GM12878 (cell line): Measurements from ENCODE around the gene DACT3. TPM values are rescaled to one million over a fixed set of nuclear protein-coding genes. Genes with fewer than 3 reads are reported as not detected.

Experiments used
- EP300 ChIP-seq, 2 experiments: fragments of 150-350 bp in 1 of 2; IDR thresholded peaks; 2 replicates each; pipeline ENCODE4 v1.6.1; 2011 to 2012; ENCODE audit warnings: low read depth in 2 of 2, low read length in 2 of 2, borderline replicate concordance in 1 of 2, improper control_type of control experiment in 1 of 2, inconsistent platforms in 1 of 2; ENCODE audit not compliant: control insufficient read depth in 1 of 2
- IKZF2 ChIP-seq, 2 experiments: fragments of 450-650 bp; IDR thresholded peaks; 2 replicates each; pipeline ENCODE4 v1.6.1; 2017; ENCODE audit warnings: mild to moderate bottlenecking in 2 of 2, moderate library complexity in 2 of 2
- POLR2A ChIP-seq: IDR thresholded peaks from 2 replicates; pipeline ENCODE4 v1.6.1; 2011; ENCODE audit warnings: low read depth, mild to moderate bottlenecking, low read length
- SMAD1 ChIP-seq: fragments of 450-650 bp; IDR thresholded peaks from 2 replicates; pipeline ENCODE4 v1.6.1; 2018; ENCODE audit warnings: mild to moderate bottlenecking, low read depth; ENCODE audit not compliant: partially characterized antibody
- STAT1 ChIP-seq: fragments of 450-650 bp; conservative IDR thresholded peaks from 2 replicates; pipeline ENCODE4 v1.6.1; 2014; ENCODE audit warnings: antibody characterized with exemption, mild to moderate bottlenecking
- polyA plus RNA-seq, 11 experiments: library from polyadenylated mRNA; depleted of rRNA in 4 of 11; unstranded in 6 of 11; stranded (reverse) in 5 of 11; fragments of >200 nt; fragmentation: Nextera tagmentation in 4 of 11; fragmentation: Illumina TruSeq in 1 of 11; extraction: Ambion mirVana in 4 of 11; extraction: Trizol in 1 of 11; gene quantifications; 1 replicate in 1 of 11; 2 replicates in 10 of 11; pipeline versions ENCODE4 v1.2.1 to v1.2.3, GENCODE V29; 2011 to 2016; ENCODE audit warnings: inconsistent platforms in 2 of 11, missing spikeins in 2 of 11, low read depth in 1 of 11
- total RNA-seq, 4 experiments: library from RNA; depleted of rRNA in 3 of 4; stranded (reverse); fragments of >200 nt in 3 of 4; fragmentation: Illumina TruSeq in 1 of 4; extraction: Trizol in 1 of 4; gene quantifications; 2 replicates each; pipeline versions ENCODE4 v1.2.1 to v1.2.3, GENCODE V29; 2013 to 2021
- TF ChIP-seq, protein P1 (sequence below): fragments of 450-650 bp; IDR thresholded peaks from 2 replicates; pipeline ENCODE4 v1.6.1; 2016; ENCODE audit warnings: mild to moderate bottlenecking, moderate library complexity, borderline replicate concordance
- TF ChIP-seq, protein P2 (sequence below): IDR thresholded peaks from 2 replicates; pipeline ENCODE4 v1.6.1; 2011; ENCODE audit warnings: borderline replicate concordance, low read depth, mild to moderate bottlenecking, moderate library complexity, low read length; ENCODE audit not compliant: insufficient read depth, poor library complexity, severe bottlenecking

The DACT3 gene
- total and polyA plus RNA-seq, 10 of the 15 experiments (the other 5 are each of a cell fraction or from before 2014, with no cell fraction given): 0.05 to 2.5 (median 0.35) TPM; not detected in 1

DNA sequence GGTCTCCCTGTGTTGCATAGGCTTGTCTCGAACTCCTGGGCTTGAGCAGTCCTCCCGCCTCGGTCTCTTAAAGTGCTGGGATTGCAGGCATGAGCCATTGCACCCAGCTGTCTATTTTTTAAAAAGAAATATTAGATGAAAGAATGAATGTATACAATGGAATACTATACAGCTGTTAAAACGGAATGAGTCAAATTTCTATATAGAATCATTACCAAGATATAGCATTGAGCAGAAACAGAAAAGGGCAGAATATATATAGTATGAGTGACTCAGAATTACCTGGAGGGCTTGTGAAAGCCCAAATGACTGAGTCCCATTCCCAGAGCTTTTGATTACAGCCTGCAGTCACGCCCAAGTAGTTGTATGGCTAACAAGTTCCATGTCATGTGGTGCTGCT is 4.4 kb downstream of the DACT3 start (continued):
- TF ChIP-seq, protein P1, sequence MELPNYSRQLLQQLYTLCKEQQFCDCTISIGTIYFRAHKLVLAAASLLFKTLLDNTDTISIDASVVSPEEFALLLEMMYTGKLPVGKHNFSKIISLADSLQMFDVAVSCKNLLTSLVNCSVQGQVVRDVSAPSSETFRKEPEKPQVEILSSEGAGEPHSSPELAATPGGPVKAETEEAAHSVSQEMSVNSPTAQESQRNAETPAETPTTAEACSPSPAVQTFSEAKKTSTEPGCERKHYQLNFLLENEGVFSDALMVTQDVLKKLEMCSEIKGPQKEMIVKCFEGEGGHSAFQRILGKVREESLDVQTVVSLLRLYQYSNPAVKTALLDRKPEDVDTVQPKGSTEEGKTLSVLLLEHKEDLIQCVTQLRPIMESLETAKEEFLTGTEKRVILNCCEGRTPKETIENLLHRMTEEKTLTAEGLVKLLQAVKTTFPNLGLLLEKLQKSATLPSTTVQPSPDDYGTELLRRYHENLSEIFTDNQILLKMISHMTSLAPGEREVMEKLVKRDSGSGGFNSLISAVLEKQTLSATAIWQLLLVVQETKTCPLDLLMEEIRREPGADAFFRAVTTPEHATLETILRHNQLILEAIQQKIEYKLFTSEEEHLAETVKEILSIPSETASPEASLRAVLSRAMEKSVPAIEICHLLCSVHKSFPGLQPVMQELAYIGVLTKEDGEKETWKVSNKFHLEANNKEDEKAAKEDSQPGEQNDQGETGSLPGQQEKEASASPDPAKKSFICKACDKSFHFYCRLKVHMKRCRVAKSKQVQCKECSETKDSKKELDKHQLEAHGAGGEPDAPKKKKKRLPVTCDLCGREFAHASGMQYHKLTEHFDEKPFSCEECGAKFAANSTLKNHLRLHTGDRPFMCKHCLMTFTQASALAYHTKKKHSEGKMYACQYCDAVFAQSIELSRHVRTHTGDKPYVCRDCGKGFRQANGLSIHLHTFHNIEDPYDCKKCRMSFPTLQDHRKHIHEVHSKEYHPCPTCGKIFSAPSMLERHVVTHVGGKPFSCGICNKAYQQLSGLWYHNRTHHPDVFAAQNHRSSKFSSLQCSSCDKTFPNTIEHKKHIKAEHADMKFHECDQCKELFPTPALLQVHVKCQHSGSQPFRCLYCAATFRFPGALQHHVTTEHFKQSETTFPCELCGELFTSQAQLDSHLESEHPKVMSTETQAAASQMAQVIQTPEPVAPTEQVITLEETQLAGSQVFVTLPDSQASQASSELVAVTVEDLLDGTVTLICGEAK: no peak
- TF ChIP-seq, protein P2, sequence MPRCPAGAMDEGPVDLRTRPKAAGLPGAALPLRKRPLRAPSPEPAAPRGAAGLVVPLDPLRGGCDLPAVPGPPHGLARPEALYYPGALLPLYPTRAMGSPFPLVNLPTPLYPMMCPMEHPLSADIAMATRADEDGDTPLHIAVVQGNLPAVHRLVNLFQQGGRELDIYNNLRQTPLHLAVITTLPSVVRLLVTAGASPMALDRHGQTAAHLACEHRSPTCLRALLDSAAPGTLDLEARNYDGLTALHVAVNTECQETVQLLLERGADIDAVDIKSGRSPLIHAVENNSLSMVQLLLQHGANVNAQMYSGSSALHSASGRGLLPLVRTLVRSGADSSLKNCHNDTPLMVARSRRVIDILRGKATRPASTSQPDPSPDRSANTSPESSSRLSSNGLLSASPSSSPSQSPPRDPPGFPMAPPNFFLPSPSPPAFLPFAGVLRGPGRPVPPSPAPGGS: no peak
- TF ChIP-seq SMAD1 (no peak), EP300 (IDR thresholded peaks at IDR 0.05; ENCODE audit: borderline replicate concordance in 1 of 2, control insufficient read depth in 1 of 2, low read depth in 2 of 2, low read length in 2 of 2) (no peak), IKZF2 (IDR thresholded peaks at IDR 0.05) (no peak), POLR2A (no peak), STAT1 (no peak)
